HepG2 (cell line): ENCODE measurements around the gene CGB3. TPM values are rescaled to one million over a fixed set of nuclear protein-coding genes. Genes with fewer than 3 reads are reported as not detected.
"Not testable (repeated sequence)": the region's sequence is repeated elsewhere in the genome, so short reads cannot be mapped to it uniquely, and the experiment has no call there.

Experiments used
- ATAC-seq: fragments of 200-7000 bp; cut with Tn5 transposase; 3 replicates; pipeline ENCODE4 v1.9.1; 2020; ENCODE audit warnings: mild to moderate bottlenecking, moderate library complexity
- Bru-seq: library from RNA; stranded (reverse); fragments of 400-500 nt; gene quantifications from one replicate; lab custom pipeline; 2021; lab: Mats Ljungman, UMichigan
- BruChase-seq, 2 experiments: library from RNA; stranded (reverse); fragments of 400-500 nt; gene quantifications; one replicate each; lab custom pipeline; 2021; lab: Mats Ljungman, UMichigan
- BruUV-seq: library from RNA; stranded (reverse); fragments of 400-500 nt; replicated peaks from 2 replicates; lab custom pipeline; 2021; lab: Mats Ljungman, UMichigan
- CTCF ChIA-PET: fragments of 300-600 bp; formaldehyde crosslinking; extraction: SDS; loops from one replicate; lab custom pipeline; 2021; ENCODE audit warnings: low total read pairs, inconsistent platforms, low intra/inter-chr PET ratio; lab: Yijun Ruan, JAX
- POLR2A ChIA-PET: fragments of 350-600 bp; sonication (Branson Sonifier 250); formaldehyde crosslinking; loops from one replicate; lab custom pipeline; 2020; ENCODE audit warnings: antibody characterized with exemption, inconsistent platforms; lab: Yijun Ruan, JAX
- DNase-seq: peaks from one replicate; pipeline ENCODE4 v3.0.0-alpha.2; 2015; ENCODE audit warnings: low spot score
- FAIRE-seq: peaks from 3 replicates; lab custom pipeline; 2011; peaks lifted over from hg19 to GRCh38; lab: Jason Lieb, UNC
- H2AFZ ChIP-seq: one replicate; pipeline ENCODE4 v1.6.1; 2011; ENCODE audit warnings: low read length, inconsistent platforms
- H3K27ac ChIP-seq: fragments of 300-600 bp; 3 replicates; pipeline ENCODE4 v1.8.0; 2011; ENCODE audit warnings: mixed run types, mild to moderate bottlenecking, mixed read lengths, low read length, inconsistent platforms; ENCODE audit not compliant: insufficient read depth; ENCODE audit errors: extremely low read length
- H3K27me3 ChIP-seq, 2 experiments: fragments of 200-600 bp in 1 of 2; 2 replicates in 1 of 2; 3 replicates in 1 of 2; pipeline versions ENCODE4 v1.6.0 to v1.8.0; 2011; ENCODE audit warnings: low read length in 2 of 2, mild to moderate bottlenecking in 2 of 2, moderate library complexity in 2 of 2, inconsistent platforms in 1 of 2; ENCODE audit not compliant: insufficient read depth in 2 of 2, control insufficient read depth in 1 of 2
- H3K36me3 ChIP-seq, 2 experiments: fragments of 200-600 bp in 1 of 2; replicated peaks in 1 of 2; 2 replicates in 1 of 2; 3 replicates in 1 of 2; pipeline versions ENCODE4 v1.5.1 to v1.8.0; 2011; ENCODE audit warnings: low read length in 2 of 2, inconsistent platforms in 1 of 2; ENCODE audit not compliant: insufficient read depth in 2 of 2, control insufficient read depth in 1 of 2
- H3K4me1 ChIP-seq: 2 replicates; pipeline ENCODE4 v1.5.1; 2012; ENCODE audit warnings: low read length, inconsistent platforms; ENCODE audit not compliant: insufficient read depth
- H3K4me2 ChIP-seq: 2 replicates; pipeline ENCODE4 v1.6.0; 2011; ENCODE audit warnings: low read depth, low read length, inconsistent platforms
- H3K4me3 ChIP-seq, 3 experiments: fragments of 200-600 bp in 1 of 3; sonication (generic), shearing (Covaris generic) in 1 of 3; replicated peaks in 1 of 3; 2 replicates each; pipeline ENCODE4 v1.5.1; 2011 to 2016; ENCODE audit warnings: low read length in 3 of 3, inconsistent platforms in 2 of 3, low read depth in 2 of 3, mild to moderate bottlenecking in 2 of 3, control low read depth in 1 of 3, mixed read lengths in 1 of 3; ENCODE audit not compliant: insufficient read depth in 1 of 3
- H3K79me2 ChIP-seq: one replicate; pipeline ENCODE4 v1.6.1; 2011; ENCODE audit warnings: low read length, inconsistent platforms; ENCODE audit not compliant: insufficient read depth
- H3K9ac ChIP-seq: 2 replicates; pipeline ENCODE4 v1.6.0; 2011; ENCODE audit warnings: mild to moderate bottlenecking, low read depth, low read length, inconsistent platforms; ENCODE audit not compliant: insufficient read depth
- H3K9me3 ChIP-seq: 2 replicates; pipeline ENCODE4 v1.5.1; 2012; ENCODE audit warnings: mild to moderate bottlenecking, low read length
- H4K20me1 ChIP-seq: 2 replicates; pipeline ENCODE4 v1.6.0; 2011; ENCODE audit warnings: inconsistent platforms, mild to moderate bottlenecking, low read length, moderate library complexity; ENCODE audit not compliant: insufficient read depth
- BHLHE40 ChIP-seq: IDR thresholded peaks from 2 replicates; pipeline ENCODE4 v1.6.1; 2011; ENCODE audit warnings: low read length, improper control_type of control experiment
- HOXA3 ChIP-seq: sonication (generic); formaldehyde crosslinking; IDR thresholded peaks from 2 replicates; pipeline ENCODE4 v1.5.0; 2020; ENCODE audit warnings: missing genetic modification reagents
- PAF1 ChIP-seq: IDR thresholded peaks from 2 replicates; pipeline ENCODE4 v1.6.1; 2016; ENCODE audit warnings: missing genetic modification reagents, missing compliant biosample characterization
- SATB2 ChIP-seq: sonication (generic); formaldehyde crosslinking; IDR thresholded peaks from 2 replicates; pipeline ENCODE4 v1.5.0; 2020; ENCODE audit warnings: missing genetic modification reagents
- TAF1 ChIP-seq: sonication (generic); formaldehyde crosslinking; IDR thresholded peaks from 2 replicates; pipeline ENCODE4 v1.4.0; 2020; ENCODE audit warnings: missing genetic modification reagents
- ZMYM3 ChIP-seq: sonication (generic); formaldehyde crosslinking; IDR thresholded peaks from 2 replicates; pipeline ENCODE4 v1.5.1; 2020; ENCODE audit warnings: mild to moderate bottlenecking, missing genetic modification reagents
- ZNF10 ChIP-seq: sonication (generic); formaldehyde crosslinking; IDR thresholded peaks from 2 replicates; pipeline ENCODE4 v1.4.0; 2020; ENCODE audit warnings: mild to moderate bottlenecking, low read depth, missing genetic modification reagents, borderline replicate concordance
- WGBS: methylation state at CpG from one replicate; pipeline ENCODE4 v1.1.6; 2017; ENCODE audit warnings: low lambda C conversion rate; 5-methylcytosine and 5-hydroxymethylcytosine counted together
- in situ Hi-C: cut with HindIII; loops from 2 replicates; pipeline ENCODE4 v1.10.0; 2017; ENCODE audit warnings: low pct_unique_long_range_greater_than_20kb; ENCODE audit not compliant: extremely low pct_ligation_motif_present
- intact Hi-C: fragments of 100-400 bp; cut with micrococcal nuclease; formaldehyde crosslinking; loops from one replicate; pipeline ENCODE4 v1.10.0; 2022; ENCODE audit not compliant: unreplicated experiment
- long read RNA-seq, 2 experiments: library from RNA in 1 of 2; library from polyadenylated mRNA in 1 of 2; stranded (forward) in 1 of 2; unstranded in 1 of 2; transcript quantifications; one replicate each; pipeline ENCODE4 v2.0.0, GENCODE V29; 2019 to 2022
- polyA minus RNA-seq, 3 experiments: library from RNA; depleted of rRNA, polyadenylated mRNA; stranded (reverse); fragments of >200 nt; gene quantifications; 2 replicates each; pipeline ENCODE4 v1.2.3, GENCODE V29; 2011; ENCODE audit warnings: low replicate concordance in 1 of 3
- polyA plus RNA-seq, 8 experiments: library from polyadenylated mRNA; depleted of rRNA in 3 of 8; stranded (reverse) in 7 of 8; unstranded in 1 of 8; fragments of >200 nt; fragmentation: Illumina TruSeq in 4 of 8; extraction: Trizol in 4 of 8; gene quantifications; 2 replicates each; pipeline versions ENCODE4 v1.2.1 to v1.2.3, GENCODE V29; 2011 to 2016; ENCODE audit warnings: low read depth in 4 of 8, missing spikeins in 1 of 8, mixed read lengths in 1 of 8; ENCODE audit not compliant: insufficient read depth in 1 of 8
- total RNA-seq, 5 experiments: library from RNA; depleted of rRNA; stranded (reverse); fragments of >200 nt; fragmentation: Illumina TruSeq; extraction: Trizol; gene quantifications; 2 replicates each; pipeline ENCODE4 v1.2.3, GENCODE V29; 2016; ENCODE audit warnings: low read depth in 1 of 5
- TF ChIP-seq, protein P1 (sequence below): sonication (generic); formaldehyde crosslinking; IDR thresholded peaks from 2 replicates; pipeline ENCODE4 v1.8.0; 2022; ENCODE audit warnings: mild to moderate bottlenecking, missing genetic modification reagents, moderate library complexity

CGB3 gene
- not detected in 2 replicates for total RNA-seq (2016; rRNA removed; fragmentation: Illumina TruSeq; extraction: Trizol)
- total RNA-seq (2016; cell fraction: cytosol; rRNA removed; fragmentation: Illumina TruSeq; extraction: Trizol; ENCODE audit: low read depth): not detected in 2 replicates
- not detected in 2 replicates for total RNA-seq (2016; cell fraction: insoluble cytoplasmic fraction; rRNA removed; fragmentation: Illumina TruSeq; extraction: Trizol)
- not detected in 2 replicates for total RNA-seq (2016; cell fraction: membrane; rRNA removed; fragmentation: Illumina TruSeq; extraction: Trizol)
- not detected in 2 replicates for total RNA-seq (2016; cell fraction: nucleus; rRNA removed; fragmentation: Illumina TruSeq; extraction: Trizol)
- not detected in 2 replicates for polyA plus RNA-seq (2011; rRNA removed)
- polyA plus RNA-seq (2011; cell fraction: cytosol; rRNA removed): not detected in 2 replicates
- 0.31 TPM in 1 of 2 replicates, not detected in the other for polyA plus RNA-seq (2011; cell fraction: nucleus; rRNA removed)
- not detected in 2 replicates for polyA plus RNA-seq (2012)
- polyA plus RNA-seq (2016; cell fraction: cytosol; fragmentation: Illumina TruSeq; extraction: Trizol; ENCODE audit: low read depth): not detected in 2 replicates
- not detected in 2 replicates for polyA plus RNA-seq (2016; cell fraction: insoluble cytoplasmic fraction; fragmentation: Illumina TruSeq; extraction: Trizol; ENCODE audit: low read depth)
- polyA plus RNA-seq (2016; cell fraction: membrane; fragmentation: Illumina TruSeq; extraction: Trizol; ENCODE audit: low read depth): not detected in 2 replicates
- not detected in 2 replicates for polyA plus RNA-seq (2016; cell fraction: nucleus; fragmentation: Illumina TruSeq; extraction: Trizol; ENCODE audit: insufficient read depth, low read depth)
- not detected in 2 replicates for polyA minus RNA-seq (2011; rRNA and poly(A)+ RNA removed; ENCODE audit: low replicate concordance)
- polyA minus RNA-seq (2011; cell fraction: cytosol; rRNA and poly(A)+ RNA removed): not detected in 2 replicates
- not detected in 2 replicates for polyA minus RNA-seq (2011; cell fraction: nucleus; rRNA and poly(A)+ RNA removed)
- Bru-seq, nascent RNA: not detected
- BruChase-seq, experiment 1, labeled RNA remaining after a 6-hour chase: not detected
- BruChase-seq, experiment 2, labeled RNA remaining after a 2-hour chase: not detected
- long read RNA-seq, experiment 1: 0 reads
- long read RNA-seq, experiment 2: 0 reads

DNA sequence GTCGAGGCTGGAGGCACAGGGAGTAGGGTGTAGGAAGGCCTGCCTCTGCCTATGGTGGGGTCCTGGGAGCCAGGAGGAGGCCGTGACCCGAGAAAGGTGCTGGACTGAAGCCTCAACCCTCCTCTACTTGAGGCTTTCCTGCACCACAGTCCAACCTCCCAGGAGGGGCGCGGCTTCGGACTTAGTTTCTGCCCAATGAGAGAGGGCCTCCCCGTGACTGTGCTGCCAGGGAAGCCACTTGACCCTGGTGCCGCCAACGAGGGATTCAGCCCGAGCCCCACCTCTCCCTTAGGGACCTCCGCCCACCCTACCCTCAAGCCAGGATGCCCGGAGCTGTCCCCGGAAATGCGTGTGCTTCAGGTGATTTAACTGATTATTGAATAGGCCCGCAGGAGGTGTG, at the start of gene CGB3:
TSS of gene CGB3 (minus strand) at position 101 of the 400 bp plus-strand sequence. CDS start 362 bp downstream, outside the sequence.
- POLR2A ChIA-PET, H3K36me3 ChIP-seq, H3K4me3 ChIP-seq, H3K27ac ChIP-seq, intact Hi-C loops, DNase-seq, H3K4me2 ChIP-seq, in situ Hi-C loops, H3K9me3 ChIP-seq, H3K9ac ChIP-seq, H4K20me1 ChIP-seq, BruUV-seq, H2AFZ ChIP-seq, H3K79me2 ChIP-seq, CTCF ChIA-PET, ATAC-seq, FAIRE-seq: not testable (repeated sequence)
- no CpG with 5 or more reads among the region's 15 CpGs for WGBS
- Histone ChIP-seq H3K27me3 (peaks cover 0 to 23% of the 10 kb centered on the region in 2 experiments; a peak in 3 of 5 replicates), H3K4me1 (peaks cover 12% of the 10 kb centered on the region)

DNA sequence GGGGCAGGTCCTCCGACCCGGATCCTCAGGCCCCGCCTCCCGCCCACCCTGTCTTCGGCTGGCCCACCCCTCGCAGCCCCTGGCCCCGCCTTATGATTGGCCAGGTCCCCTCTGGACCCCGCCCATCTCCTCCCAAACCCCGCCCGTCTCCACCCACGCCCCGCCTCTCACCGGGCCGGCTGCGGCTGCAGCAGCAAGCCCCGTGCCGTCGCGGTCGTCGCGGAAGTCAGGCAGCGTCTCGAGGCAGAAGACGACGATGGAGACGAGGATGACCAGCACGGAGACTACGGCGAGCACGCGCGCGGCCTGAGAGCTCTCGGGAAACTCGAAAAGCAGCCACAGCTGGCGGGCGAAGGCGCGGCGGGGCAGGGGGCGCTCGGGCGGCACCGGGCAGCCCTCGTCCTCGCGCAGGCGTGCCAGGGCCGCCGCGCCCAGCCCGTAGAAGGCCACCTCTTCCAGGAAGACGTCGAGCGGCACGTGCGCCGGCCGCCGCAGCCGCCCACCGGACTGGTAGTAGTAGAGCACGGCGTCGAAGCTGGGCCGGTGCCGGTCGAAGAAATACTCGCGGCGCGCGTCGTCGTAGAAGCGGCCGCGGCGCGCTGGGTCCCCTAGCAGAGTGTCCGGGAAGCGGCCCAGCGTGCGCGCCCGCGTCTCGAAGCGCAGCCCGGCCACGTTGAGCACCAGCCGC, 47.9 kb upstream of the CGB3 start:
- in situ Hi-C loops (no loop called here), intact Hi-C loops (no loop called here)
- no peaks in the 10 kb centered on the region for H3K9me3 ChIP-seq
- POLR2A ChIA-PET: no interaction called here
- CTCF ChIA-PET: no interaction called here
- WGBS: 77% methylated on average over 77 of the region's 93 CpGs
- BruUV-seq: no TSS peak
- H3K4me1 ChIP-seq: 0 out of 2 replicates have a peak, but pooled peaks cover 4% of the 10 kb centered on the region
- no peak overlapping the region for H2AFZ ChIP-seq
- no peaks in the 10 kb centered on the region for H4K20me1 ChIP-seq
- FAIRE-seq (no peak), ATAC-seq (no peak), DNase-seq (no peak)
- H3K27ac ChIP-seq: no peak overlapping the region
- no peaks in the 10 kb centered on the region for H3K79me2 ChIP-seq
- H3K4me2 ChIP-seq: no peak overlapping the region
- no peak overlapping the region for H3K4me3 ChIP-seq
- TF ChIP-seq SATB2 (CRISPR knock-in tag) (no peak), PAF1 (no peak), BHLHE40 (no peak), TAF1 (no peak), ZMYM3 (CRISPR knock-in tag) (no peak), ZNF10 (CRISPR knock-in tag) (no peak), HOXA3 (CRISPR knock-in tag) (0 out of 2 replicates have a peak, but pooled peaks have one; percentile 27)
- TF ChIP-seq, protein P1, sequence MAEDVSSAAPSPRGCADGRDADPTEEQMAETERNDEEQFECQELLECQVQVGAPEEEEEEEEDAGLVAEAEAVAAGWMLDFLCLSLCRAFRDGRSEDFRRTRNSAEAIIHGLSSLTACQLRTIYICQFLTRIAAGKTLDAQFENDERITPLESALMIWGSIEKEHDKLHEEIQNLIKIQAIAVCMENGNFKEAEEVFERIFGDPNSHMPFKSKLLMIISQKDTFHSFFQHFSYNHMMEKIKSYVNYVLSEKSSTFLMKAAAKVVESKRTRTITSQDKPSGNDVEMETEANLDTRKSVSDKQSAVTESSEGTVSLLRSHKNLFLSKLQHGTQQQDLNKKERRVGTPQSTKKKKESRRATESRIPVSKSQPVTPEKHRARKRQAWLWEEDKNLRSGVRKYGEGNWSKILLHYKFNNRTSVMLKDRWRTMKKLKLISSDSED (CRISPR knock-in tag): no peak
- no peak overlapping the region for H3K9ac ChIP-seq
- H3K36me3 ChIP-seq: no peaks in the 10 kb centered on the region
- peaks cover 2 to 27% of the 10 kb centered on the region in 2 experiments for H3K27me3 ChIP-seq
